A673 (cell line): ENCODE measurements around the gene SYNE3.

Source experiments
- CTCF ChIP-seq: fragments of 300-800, 200-600 bp; sonication (generic); conservative IDR thresholded peaks from 2 replicates; pipeline ENCODE4 v1.5.1; 2017; ENCODE audit warnings: low read depth, mild to moderate bottlenecking, antibody characterized with exemption, low read length, moderate library complexity, mixed read lengths
- EZH2 ChIP-seq: fragments of 200-600 bp; sonication (generic); IDR thresholded peaks from 2 replicates; pipeline ENCODE4 v1.6.1; 2017; ENCODE audit warnings: borderline replicate concordance, low read depth, mild to moderate bottlenecking, mixed read lengths, antibody characterized with exemption, low read length; ENCODE audit not compliant: poor library complexity, severe bottlenecking

- TF ChIP-seq CTCF, result no peak
- no peak for TF ChIP-seq EZH2
Measured at GRCh38 chr14:95484296-95484695, 32.2 kb downstream of the SYNE3 start.
